ENCODE measurements around the gene NRXN3.

The NRXN3 gene

GRCh38 chr14:78175412-78175811 lies 5.2 kb downstream of the NRXN3 start:
- no peak for DNase-seq

GRCh38 chr14:78178071-78178470 lies 7.9 kb downstream of the NRXN3 start:
- DNase-seq = no peak

GRCh38 chr14:78178971-78179370 lies 8.8 kb downstream of the NRXN3 start:
- no peak for DNase-seq

GRCh38 chr14:78181270-78181669 lies 11.1 kb downstream of the NRXN3 start:
- DNase-seq = no peak

GRCh38 chr14:78182722-78183121 lies 12.5 kb downstream of the NRXN3 start:
- DNase-seq = no peak

GRCh38 chr14:78184157-78184556 lies 14.0 kb downstream of the NRXN3 start:
- DNase-seq = no peak

- DNase-seq = no peak
These were observed 16.1 kb downstream of the NRXN3 start for GRCh38 chr14:78186277-78186676.

GRCh38 chr14:78188882-78189281 lies 18.7 kb downstream of the NRXN3 start:
- no peak for DNase-seq

- DNase-seq = no peak
These were observed 25.3 kb downstream of the NRXN3 start for GRCh38 chr14:78195431-78195830.

GRCh38 chr14:78196323-78196722 lies 26.1 kb downstream of the NRXN3 start:
- DNase-seq = no peak

GRCh38 chr14:78197051-78197450 lies 26.9 kb downstream of the NRXN3 start:
- no peak for DNase-seq

- DNase-seq = no peak
These were observed 32.0 kb downstream of the NRXN3 start for GRCh38 chr14:78202163-78202562.

GRCh38 chr14:78202976-78203375 lies 32.8 kb downstream of the NRXN3 start:
- no peak for DNase-seq

- no peak for DNase-seq
These were observed 37.2 kb downstream of the NRXN3 start for GRCh38 chr14:78207414-78207813.

- no peak for DNase-seq
These were observed 50.1 kb downstream of the NRXN3 start for GRCh38 chr14:78220273-78220672.

- DNase-seq = no peak
These were observed 52.6 kb downstream of the NRXN3 start for GRCh38 chr14:78222746-78223145.

GRCh38 chr14:78227248-78228077 lies 57.3 kb downstream of the NRXN3 start:
- DNase-seq = no peak

GRCh38 chr14:78228702-78229327 lies 58.6 kb downstream of the NRXN3 start:
- DNase-seq = no peak

GRCh38 chr14:78232231-78233000 lies 62.2 kb downstream of the NRXN3 start:
- no peak for DNase-seq

GRCh38 chr14:78238141-78238540 lies 68.0 kb downstream of the NRXN3 start:
- no peak for DNase-seq

- no peak for DNase-seq
These were observed 70.4 kb downstream of the NRXN3 start for GRCh38 chr14:78240567-78240966.

- no peak for DNase-seq
These were observed 71.9 kb downstream of the NRXN3 start for GRCh38 chr14:78242086-78242485.

- DNase-seq = no peak
These were observed 73.0 kb downstream of the NRXN3 start for GRCh38 chr14:78243187-78243586.

GRCh38 chr14:78245238-78245637 lies 75.1 kb downstream of the NRXN3 start:
- DNase-seq = no peak

Data from stimulated activated CD4-positive, alpha-beta T cell treated with anti-CD3 and anti-CD28 coated beads, Interleukin-4, amount 100 ng/mL, for 24 hours (primary cell).